WERI-Rb-1 (cell line): ENCODE measurements around the gene NR2C2.

Source experiments
- DNase-seq: peaks from one replicate; pipeline ENCODE4 v3.0.0-alpha.2; 2020
- H3K27ac ChIP-seq: fragments of 250-450 bp; sonication (Bioruptor Pico); 2 replicates; pipeline ENCODE4 v1.5.1; 2020; ENCODE audit warnings: mild to moderate bottlenecking, moderate library complexity
- H3K27me3 ChIP-seq: fragments of 250-450 bp; sonication (Bioruptor Pico); 2 replicates; pipeline ENCODE4 v1.5.1; 2021; ENCODE audit warnings: mild to moderate bottlenecking, low read depth, moderate library complexity; ENCODE audit not compliant: insufficient read depth, severe bottlenecking
- H3K36me3 ChIP-seq: fragments of 250-450 bp; sonication (Bioruptor Pico); 2 replicates; pipeline ENCODE4 v1.5.1; 2020; ENCODE audit warnings: mild to moderate bottlenecking, moderate library complexity
- H3K4me3 ChIP-seq: 2 replicates; pipeline ENCODE4 v1.5.1; 2011; ENCODE audit warnings: low read depth, mild to moderate bottlenecking, control low read depth, low read length
- H3K9me3 ChIP-seq: fragments of 250-450 bp; sonication (Bioruptor Pico); 2 replicates; pipeline ENCODE4 v1.5.1; 2021; ENCODE audit warnings: mild to moderate bottlenecking, moderate library complexity; ENCODE audit not compliant: severe bottlenecking
- CTCF ChIP-seq: IDR thresholded peaks from 2 replicates; pipeline ENCODE4 v1.5.1; 2011; ENCODE audit warnings: low read depth, mild to moderate bottlenecking, control low read depth, inconsistent platforms, low read length

NR2C2 gene

DNA sequence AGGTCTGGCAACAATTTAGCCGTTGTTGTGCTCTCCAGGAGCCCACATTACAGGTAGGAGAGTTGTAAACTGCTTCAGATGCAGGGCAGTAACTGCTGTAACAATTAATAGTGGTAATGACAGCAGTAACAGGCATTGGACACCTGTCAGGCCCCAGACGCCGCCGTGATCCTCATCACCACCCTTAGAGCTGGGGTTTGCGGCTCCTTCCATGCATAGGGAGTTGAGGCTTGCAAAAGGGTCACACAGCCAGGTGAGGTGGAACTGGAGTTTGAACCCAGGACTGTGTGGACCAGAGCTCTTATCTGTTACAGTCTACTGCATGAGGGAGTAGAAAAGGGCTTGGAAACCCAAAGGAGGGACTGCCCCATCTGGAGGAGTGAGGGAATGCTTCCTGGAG lies 26.8 kb upstream of the NR2C2 start:
- DNase-seq = no peak
- TF ChIP-seq CTCF = no peak
- no peaks in the 10 kb centered on the region for H3K9me3 ChIP-seq
- peaks cover 28% of the 10 kb centered on the region for H3K27me3 ChIP-seq
- no peaks in the 10 kb centered on the region for H3K36me3 ChIP-seq
- H3K4me3 ChIP-seq = no peak overlapping the region
- H3K27ac ChIP-seq = no peak overlapping the region

DNA sequence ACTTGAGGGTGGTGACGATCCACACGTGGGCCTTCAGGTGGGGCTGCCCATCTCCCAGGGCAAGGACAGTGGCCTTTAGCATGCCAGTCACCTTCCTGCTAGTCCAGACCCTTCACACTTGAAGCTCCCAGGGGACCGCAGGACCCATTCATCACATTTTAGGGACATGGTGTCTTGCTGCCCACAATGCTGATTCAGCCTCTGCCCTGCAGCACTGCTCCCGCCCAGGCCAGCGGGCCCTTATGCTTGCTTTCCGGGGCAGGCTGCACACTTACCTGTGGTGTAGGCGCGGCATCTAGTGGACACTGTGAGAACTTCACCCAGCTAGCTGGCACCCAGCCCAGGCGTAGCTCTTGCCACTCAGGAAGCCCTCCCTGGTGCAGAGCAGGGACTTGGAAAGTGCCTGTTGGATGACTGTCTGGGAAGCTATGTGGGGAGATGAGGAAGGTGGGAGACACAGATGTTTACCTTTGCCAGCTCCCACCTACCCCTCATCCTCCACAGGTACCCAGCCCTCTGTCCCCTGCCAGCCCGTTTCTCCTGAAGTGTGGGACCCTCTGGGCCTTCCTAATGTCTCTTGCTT lies 26.3 kb upstream of the NR2C2 start:
- Histone ChIP-seq H3K9me3 (no peaks in the 10 kb centered on the region), H3K4me3 (no peak overlapping the region), H3K36me3 (no peaks in the 10 kb centered on the region), H3K27me3 (peaks cover 28% of the 10 kb centered on the region), H3K27ac (no peak overlapping the region)
- TF ChIP-seq CTCF = peak; percentile 96
- DNase-seq = peak; percentile 78

DNA sequence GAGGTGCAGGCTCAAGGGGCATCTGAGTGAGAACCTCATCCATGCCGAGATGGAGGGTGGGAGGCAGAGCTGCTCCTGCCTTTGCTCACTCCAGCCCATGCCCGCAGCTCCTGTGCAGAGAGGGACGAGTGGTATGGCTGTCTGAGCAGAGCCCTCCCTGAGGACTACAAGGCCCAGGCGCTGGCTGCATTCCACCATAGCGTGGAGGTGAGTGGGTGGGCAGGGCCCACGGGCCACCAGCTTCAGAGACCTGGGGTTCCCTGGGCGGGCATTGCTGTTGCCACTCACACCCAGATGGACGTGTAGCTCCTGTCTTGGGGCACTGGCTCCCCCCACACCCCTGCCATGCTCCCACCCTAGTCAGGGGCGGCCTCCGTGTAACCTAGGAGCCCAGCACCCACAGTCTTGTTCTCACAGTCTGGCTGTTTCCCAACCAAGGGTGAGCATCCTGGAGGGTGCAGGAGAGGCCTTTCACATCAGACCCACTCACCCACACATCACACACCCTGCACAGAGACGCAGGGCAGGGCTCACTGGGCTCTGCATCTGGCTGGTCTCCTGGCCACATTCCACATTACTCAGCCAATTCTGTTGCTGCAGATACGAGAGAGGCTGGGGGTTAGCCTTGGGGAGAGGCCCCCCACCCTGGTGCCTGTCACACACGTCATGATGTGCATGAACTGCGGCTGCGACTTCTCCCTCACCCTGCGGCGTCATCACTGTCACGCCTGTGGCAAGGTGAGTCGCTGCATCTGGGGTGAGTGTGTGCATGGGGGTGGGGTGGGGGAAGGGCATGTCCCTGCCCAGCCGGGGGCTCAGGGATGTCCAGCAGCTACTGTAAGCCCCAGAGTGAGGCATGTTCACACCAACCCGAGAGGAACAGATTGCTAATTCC lies 25.3 kb upstream of the NR2C2 start:
- TF ChIP-seq CTCF = no peak
- Histone ChIP-seq H3K36me3 (no peaks in the 10 kb centered on the region), H3K27me3 (peaks cover 24% of the 10 kb centered on the region), H3K27ac (no peak overlapping the region), H3K9me3 (no peaks in the 10 kb centered on the region), H3K4me3 (no peak overlapping the region)
- DNase-seq = no peak

DNA sequence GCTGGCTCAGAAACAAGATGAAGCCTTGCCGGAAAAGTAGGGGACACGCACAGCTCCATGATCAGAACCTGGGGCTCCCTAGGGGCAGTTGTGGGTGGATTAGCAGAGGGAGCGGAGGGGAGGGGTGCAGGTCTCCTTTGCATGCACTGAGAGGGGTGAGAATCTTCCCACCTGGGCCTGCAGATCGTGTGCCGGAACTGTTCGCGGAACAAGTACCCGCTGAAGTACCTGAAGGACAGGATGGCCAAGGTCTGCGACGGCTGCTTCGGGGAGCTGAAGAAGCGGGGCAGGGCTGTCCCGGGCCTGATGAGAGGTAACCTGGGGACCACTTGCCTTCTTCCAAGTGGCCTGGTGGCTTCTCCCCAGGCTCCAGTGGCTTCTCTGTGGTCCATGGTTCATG lies 24.5 kb upstream of the NR2C2 start:
- peaks cover 16% of the 10 kb centered on the region for H3K27me3 ChIP-seq
- H3K27ac ChIP-seq = no peak overlapping the region
- TF ChIP-seq CTCF = no peak
- no peak for DNase-seq
- no peaks in the 10 kb centered on the region for H3K36me3 ChIP-seq
- no peak overlapping the region for H3K4me3 ChIP-seq
- no peaks in the 10 kb centered on the region for H3K9me3 ChIP-seq

GRCh38 chr3:14923476-14923875 lies 23.9 kb upstream of the NR2C2 start:
- Histone ChIP-seq H3K36me3 (no peaks in the 10 kb centered on the region), H3K27ac (no peak overlapping the region), H3K4me3 (no peak overlapping the region), H3K9me3 (no peaks in the 10 kb centered on the region), H3K27me3 (peaks cover 11% of the 10 kb centered on the region)
- no peak for TF ChIP-seq CTCF
- no peak for DNase-seq
